ENCODE measurements around the gene PHACTR1.

GRCh38 chr6:13286181-13286580 lies 569.6 kb downstream of the PHACTR1 start:
- TF ChIP-seq CTCF (conservative IDR thresholded peaks at IDR 0.05; ENCODE audit: low read depth, low read length) = no peak
- no peak for TF ChIP-seq EZH2 (IDR thresholded peaks at IDR 0.05; ENCODE audit: low read length, unreplicated experiment)

All from PC-3 (cell line).